HCT116 (cell line): ENCODE data around the gene KCNAB2.

Experiments used
- ATF3 ChIP-seq: IDR thresholded peaks from 2 replicates; pipeline ENCODE4 v1.6.1; 2012
- CBX3 ChIP-seq: IDR thresholded peaks from 2 replicates; pipeline ENCODE4 v1.6.1; 2012; ENCODE audit warnings: low read depth
- CEBPB ChIP-seq: IDR thresholded peaks from 2 replicates; pipeline ENCODE4 v1.6.1; 2012; ENCODE audit warnings: low read depth
- CTCF ChIP-seq, 3 experiments: fragments of 200-600 bp in 1 of 3; sonication (generic) in 1 of 3; IDR thresholded peaks in 2 of 3; conservative IDR thresholded peaks in 1 of 3; 2 replicates each; pipeline ENCODE4 v1.5.1; 2012 to 2017; ENCODE audit warnings: low read depth in 2 of 3, low read length in 2 of 3, antibody characterized with exemption in 1 of 3, borderline replicate concordance in 1 of 3, control low read depth in 1 of 3, mild to moderate bottlenecking in 1 of 3, mixed read lengths in 1 of 3, mixed run types in 1 of 3, moderate library complexity in 1 of 3; ENCODE audit not compliant: insufficient read depth in 1 of 3
- EZH2 ChIP-seq: fragments of 200-600 bp; sonication (generic); IDR thresholded peaks from 2 replicates; pipeline ENCODE4 v1.6.1; 2017; ENCODE audit warnings: antibody characterized with exemption, mixed run types
- EZH2phosphoT487 ChIP-seq: fragments of 200-600 bp; IDR thresholded peaks from 2 replicates; pipeline ENCODE4 v1.6.1; 2018; ENCODE audit warnings: antibody characterized with exemption, borderline replicate concordance
- FOSL1 ChIP-seq: IDR thresholded peaks from 2 replicates; pipeline ENCODE4 v1.6.1; 2012; ENCODE audit warnings: low read depth
- MAX ChIP-seq: IDR thresholded peaks from 2 replicates; pipeline ENCODE4 v1.6.1; 2012
- POLR2A ChIP-seq: IDR thresholded peaks from 2 replicates; pipeline ENCODE4 v1.7.0; 2011; ENCODE audit warnings: borderline replicate concordance; ENCODE audit not compliant: insufficient read depth, insufficient read length; ENCODE audit errors: extremely low read depth
- RAD21 ChIP-seq: IDR thresholded peaks from 2 replicates; pipeline ENCODE4 v1.6.1; 2012; ENCODE audit warnings: low read depth, mild to moderate bottlenecking
- REST ChIP-seq: IDR thresholded peaks from 2 replicates; pipeline ENCODE4 v1.6.1; 2012; ENCODE audit warnings: low read depth
- SP1 ChIP-seq: IDR thresholded peaks from 2 replicates; pipeline ENCODE4 v1.6.1; 2012; ENCODE audit warnings: low read depth
- SRF ChIP-seq: IDR thresholded peaks from 2 replicates; pipeline ENCODE4 v1.6.1; 2012; ENCODE audit warnings: low read depth

GRCh38 chr1:6145864-6146410 lies 100.2 kb downstream of the KCNAB2 start:
- no peak for TF ChIP-seq EZH2
- TF ChIP-seq CTCF (IDR thresholded peaks at IDR 0.05 in 2 of 3, conservative IDR thresholded peaks at IDR 0.05 in 1 of 3; ENCODE audit: borderline replicate concordance in 1 of 3, insufficient read depth in 1 of 3, low read depth in 2 of 3, low read length in 2 of 3), result no peak
- TF ChIP-seq RAD21, result no peak
- TF ChIP-seq FOSL1, result no peak
- no peak for TF ChIP-seq POLR2A
- no peak for TF ChIP-seq MAX
- TF ChIP-seq CEBPB, result no peak
- no peak for TF ChIP-seq EZH2phosphoT487
- TF ChIP-seq REST, result no peak
- TF ChIP-seq ATF3, result no peak
- no peak for TF ChIP-seq SP1
- TF ChIP-seq SRF, result no peak
- no peak for TF ChIP-seq CBX3
